Heart left ventricle (tissue), 13 donors: ENCODE results near the gene SLC19A1.

Source experiments
- POLR2A ChIP-seq, 2 donors: fragments of 450-650 bp; IDR thresholded peaks; one replicate each; pipeline ENCODE4 v1.6.1; 2017; ENCODE audit warnings: antibody characterized with exemption in 2 of 2, mild to moderate bottlenecking in 2 of 2, moderate library complexity in 2 of 2
- TF ChIP-seq, protein P1 (sequence below), 12 donors: fragments of 200-600 bp; sonication (generic) in 4 of 12; IDR thresholded peaks; one replicate each; pipeline versions ENCODE4 v1.5.0 to v1.8.0; 2018 to 2022; ENCODE audit warnings: antibody characterized with exemption in 12 of 12, mild to moderate bottlenecking in 5 of 12
- donor health status: ischemic (EF 13 %, LVEDD 7.1; RV severe dilation, severe dysfunction).
- donor health status: DM: no; HTN: yes; CAD: no.
- donor health status: DM: no; HTN: no; CAD: no.
- donor health status: ischemic (EF 25% LVEDD 6.9; RV normal size, moderate dysfunction).
- donor health status: ischemic (EF 25% LVEDD 5.7; RV mildly dilated, moderate dysfunction).
- donor health status: ischemic (EF 35%, LVEDD 5.7; RV mildly dilated, moderate dysfunction).
- donor health status: nonischemic (EF 11% LVEDD 7.7; RV severe dilation, severe dysfunction).
- donor health status: DM: yes; HTN: yes; CAD: no.
- donor health status: PGD.
- donor health status: ischemic (EF 29% LVEDD 5.4; RV normal size, mild dysfunction).
- donor health status: nonischemic (EF 23%, LVEDD 6.1; RV moderate dilation, normal function).

DNA sequence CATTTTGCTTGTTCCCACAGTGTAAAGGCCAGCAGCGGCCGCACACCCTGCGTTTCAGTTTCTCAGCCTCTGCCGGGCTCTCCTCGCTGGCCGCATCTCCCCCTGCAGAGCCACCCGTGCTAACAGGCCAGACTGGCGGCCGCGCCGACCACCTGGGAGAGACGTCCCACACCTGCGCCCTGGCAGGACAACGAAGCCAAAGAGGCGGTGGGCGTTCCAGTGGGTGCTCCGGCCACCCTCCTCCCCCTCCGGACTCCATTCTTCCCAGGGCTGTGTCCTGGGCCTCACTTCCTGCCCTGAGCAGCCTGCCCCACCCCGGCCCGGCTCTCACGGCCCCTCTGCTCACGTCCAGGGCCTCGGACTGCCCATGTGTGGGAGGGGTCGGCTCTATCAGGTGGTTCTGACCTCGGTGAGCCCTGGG lies 31.9 kb upstream of the SLC19A1 start:
- TF ChIP-seq, protein P1, sequence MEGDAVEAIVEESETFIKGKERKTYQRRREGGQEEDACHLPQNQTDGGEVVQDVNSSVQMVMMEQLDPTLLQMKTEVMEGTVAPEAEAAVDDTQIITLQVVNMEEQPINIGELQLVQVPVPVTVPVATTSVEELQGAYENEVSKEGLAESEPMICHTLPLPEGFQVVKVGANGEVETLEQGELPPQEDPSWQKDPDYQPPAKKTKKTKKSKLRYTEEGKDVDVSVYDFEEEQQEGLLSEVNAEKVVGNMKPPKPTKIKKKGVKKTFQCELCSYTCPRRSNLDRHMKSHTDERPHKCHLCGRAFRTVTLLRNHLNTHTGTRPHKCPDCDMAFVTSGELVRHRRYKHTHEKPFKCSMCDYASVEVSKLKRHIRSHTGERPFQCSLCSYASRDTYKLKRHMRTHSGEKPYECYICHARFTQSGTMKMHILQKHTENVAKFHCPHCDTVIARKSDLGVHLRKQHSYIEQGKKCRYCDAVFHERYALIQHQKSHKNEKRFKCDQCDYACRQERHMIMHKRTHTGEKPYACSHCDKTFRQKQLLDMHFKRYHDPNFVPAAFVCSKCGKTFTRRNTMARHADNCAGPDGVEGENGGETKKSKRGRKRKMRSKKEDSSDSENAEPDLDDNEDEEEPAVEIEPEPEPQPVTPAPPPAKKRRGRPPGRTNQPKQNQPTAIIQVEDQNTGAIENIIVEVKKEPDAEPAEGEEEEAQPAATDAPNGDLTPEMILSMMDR (IDR thresholded peaks at IDR 0.05), result no peak
- no peak for TF ChIP-seq POLR2A (IDR thresholded peaks at IDR 0.05)
